ENCODE results near the gene ICAM3. TPM values are rescaled to one million over a fixed set of nuclear protein-coding genes. Genes with fewer than 3 reads are reported as not detected.

Gene ICAM3
- total RNA-seq, 1 donor from 2014 or later: 33.0 TPM

GRCh38 chr19:10316229-10317044 lies 23.0 kb downstream of the ICAM3 start:
- TF ChIP-seq CTCF (IDR thresholded peaks at IDR 0.05): no peak
- DNase-seq: no peak
- Histone ChIP-seq H3K9me3 (no peaks in the 10 kb centered on the region), H3K4me3 (peak overlapping the region; percentile 96), H3K4me1 (peaks cover 16% of the 10 kb centered on the region), H3K36me3 (peaks cover 50% of the 10 kb centered on the region), H3K27ac (no peak overlapping the region), H3K27me3 (ENCODE audit: low read depth) (no peaks in the 10 kb centered on the region)
- intact Hi-C loops (cut with DNase I): no loop called here
- ATAC-seq: peak; percentile 5 to 20

GRCh38 chr19:10315335-10316214 lies 23.8 kb downstream of the ICAM3 start, which contains the start of gene FDX2:
Gene FDX2, minus strand, starts transcription at chr19:10316015. Its CDS starts 19 bp downstream, at chr19:10315996.
- ATAC-seq (peak; percentile 90 to 96), DNase-seq (peak; percentile 92)
- peaks cover 41% of the 10 kb centered on the region for H3K36me3 ChIP-seq
- H3K4me1 ChIP-seq: peaks cover 16% of the 10 kb centered on the region
- no peak for TF ChIP-seq CTCF (IDR thresholded peaks at IDR 0.05)
- peak within 1 kb of the TSS; percentile 96 for H3K4me3 ChIP-seq
- intact Hi-C loops (cut with DNase I): no loop called here
- no peaks in the 10 kb centered on the region for H3K27me3 ChIP-seq (ENCODE audit: low read depth)
- no peaks in the 10 kb centered on the region for H3K9me3 ChIP-seq
- H3K27ac ChIP-seq: peak within 1 kb of the TSS; percentile 57

GRCh38 chr19:10309423-10309822 lies 30.0 kb downstream of the ICAM3 start, which contains the start of gene ZGLP1:
Gene ZGLP1, minus strand, starts transcription at chr19:10309815.
- H3K9me3 ChIP-seq: no peaks in the 10 kb centered on the region
- ATAC-seq: no peak
- no peak within 1 kb of the TSS for H3K4me3 ChIP-seq
- TF ChIP-seq CTCF (IDR thresholded peaks at IDR 0.05): no peak
- intact Hi-C loops (cut with DNase I): no loop called here
- DNase-seq: no peak
- peaks cover under 1% of the 10 kb centered on the region for H3K4me1 ChIP-seq
- H3K27me3 ChIP-seq (ENCODE audit: low read depth): no peaks in the 10 kb centered on the region
- peaks cover 8% of the 10 kb centered on the region for H3K36me3 ChIP-seq
- H3K27ac ChIP-seq: no peak within 1 kb of the TSS

- intact Hi-C loops (cut with DNase I): no loop called here
- Histone ChIP-seq H3K36me3 (peaks cover 8% of the 10 kb centered on the region), H3K27me3 (ENCODE audit: low read depth) (no peaks in the 10 kb centered on the region), H3K27ac (no peak overlapping the region), H3K4me1 (no peaks in the 10 kb centered on the region), H3K9me3 (no peaks in the 10 kb centered on the region), H3K4me3 (no peak overlapping the region)
- ATAC-seq (no peak), DNase-seq (no peak)
- TF ChIP-seq CTCF (IDR thresholded peaks at IDR 0.05): no peak
These were observed 33.1 kb downstream of the ICAM3 start for GRCh38 chr19:10306327-10306726.

GRCh38 chr19:10305139-10305806 lies 34.2 kb downstream of the ICAM3 start:
- Histone ChIP-seq H3K4me3 (no peak overlapping the region), H3K9me3 (no peaks in the 10 kb centered on the region), H3K27me3 (ENCODE audit: low read depth) (no peaks in the 10 kb centered on the region), H3K4me1 (no peaks in the 10 kb centered on the region), H3K27ac (peak overlapping the region; percentile 41), H3K36me3 (peaks cover 7% of the 10 kb centered on the region)
- peak; percentile 68 for DNase-seq
- peak; percentile 65 to 67 for ATAC-seq
- intact Hi-C loops (cut with DNase I): no loop called here
- no peak for TF ChIP-seq CTCF (IDR thresholded peaks at IDR 0.05)

All from lower lobe of right lung (tissue), 2 donors.